GM21825 (cell line): ENCODE data around the gene OR4X2.
"Not testable (repeated sequence)": the region's sequence is repeated elsewhere in the genome, so short reads cannot be mapped to it uniquely, and the experiment has no call there.

Source experiments
- ATAC-seq: cut with Tn5 transposase; IDR thresholded peaks from one replicate; pipeline ENCODE4 v1.9.1; 2021; ENCODE audit warnings: mild to moderate bottlenecking, moderate library complexity; ENCODE audit not compliant: unreplicated experiment

Gene OR4X2

DNA sequence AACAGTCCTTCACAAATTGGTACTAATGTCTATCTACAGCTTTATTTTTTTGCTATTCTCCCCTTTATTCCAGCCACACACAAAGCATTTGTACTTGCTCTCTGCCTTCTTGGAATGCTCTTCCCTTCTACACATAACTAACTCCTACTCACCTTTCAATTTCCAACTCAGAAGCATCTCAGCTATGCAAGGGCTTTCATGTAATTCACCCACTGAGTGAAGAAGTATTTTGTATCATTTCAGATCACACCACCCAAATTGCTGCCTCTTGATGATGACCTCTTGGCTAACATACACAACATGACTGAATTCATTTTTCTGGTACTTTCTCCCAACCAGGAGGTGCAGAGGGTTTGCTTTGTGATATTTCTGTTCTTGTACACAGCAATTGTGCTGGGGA lies at the start of gene OR4X2:
TSS of gene OR4X2 (plus strand) at position 301 of the 400 bp plus-strand sequence. CDS start at position 301, 0 bp downstream.
- no peak for ATAC-seq

DNA sequence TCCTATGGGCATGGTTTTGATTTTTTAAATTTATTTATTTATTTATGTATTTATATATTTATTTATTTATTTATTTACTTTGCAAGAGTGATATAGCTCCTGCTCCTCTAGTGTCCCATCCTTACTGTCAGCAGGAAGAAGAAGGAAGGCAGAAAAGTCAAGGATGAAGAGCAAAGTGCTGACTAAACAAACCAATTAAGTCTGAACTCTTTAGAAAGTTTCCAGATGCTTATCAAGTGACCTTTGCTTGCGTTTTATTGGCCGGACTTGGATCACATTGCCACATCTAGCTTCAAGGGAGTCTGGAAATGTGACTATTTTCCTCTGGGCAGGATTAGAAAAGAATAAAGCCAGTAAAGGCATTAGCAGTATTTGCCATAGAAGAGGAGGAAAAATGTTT lies 37.0 kb upstream of the OR4X2 start:
- ATAC-seq: no peak

DNA sequence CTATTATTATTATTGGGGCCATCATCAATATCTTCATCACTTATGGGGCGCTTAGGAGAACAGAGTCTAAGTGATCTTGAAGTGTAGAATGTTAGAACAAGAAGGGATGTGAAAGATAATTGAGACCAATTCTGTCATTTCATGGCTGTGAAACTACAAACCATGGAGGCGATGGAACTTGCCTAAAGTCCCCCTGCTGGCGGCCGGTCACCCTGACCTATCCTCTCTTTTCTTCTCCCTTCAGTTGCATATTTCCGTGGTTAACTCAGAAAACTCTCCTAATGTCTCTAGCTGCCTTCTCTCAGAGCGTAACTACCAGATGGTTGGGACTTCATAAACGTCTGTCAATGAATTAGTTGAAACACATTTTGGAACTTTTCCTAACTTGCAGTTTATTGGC lies 34.9 kb upstream of the OR4X2 start:
- no peak for ATAC-seq

- no peak for ATAC-seq
These were observed 28.4 kb upstream of the OR4X2 start, which contains the start of gene OR4B1 for GRCh38 chr11:48216510-48216909. Gene OR4B1, plus strand, starts transcription at chr11:48216810. Its CDS starts 0 bp downstream, at chr11:48216810.

DNA sequence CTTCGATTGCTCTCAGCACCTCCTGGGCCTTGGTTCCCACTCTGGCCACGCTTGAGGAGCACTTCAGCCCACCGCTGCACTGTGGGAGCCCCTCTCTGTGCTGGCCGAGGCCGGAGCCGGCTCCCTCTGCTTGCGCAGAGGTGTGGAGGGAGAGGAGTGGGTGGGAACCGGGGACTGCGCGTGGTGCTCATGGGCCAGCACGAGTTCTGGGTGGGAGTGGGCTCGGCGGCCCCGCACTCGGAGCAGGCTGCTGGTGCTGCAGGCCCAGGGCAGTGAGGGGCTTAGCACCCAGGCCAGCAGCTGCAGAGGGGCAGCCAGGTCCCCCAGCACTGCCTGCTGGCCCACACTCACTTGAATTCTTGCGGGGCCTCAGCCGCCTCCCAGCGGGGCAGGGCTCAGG lies 16.1 kb upstream of the OR4X2 start:
- no peak for ATAC-seq

- ATAC-seq: not testable (repeated sequence)
These were observed 14.8 kb upstream of the OR4X2 start for GRCh38 chr11:48230057-48230456.

- no peak for ATAC-seq
These were observed 7.2 kb upstream of the OR4X2 start for GRCh38 chr11:48237727-48238126.

- ATAC-seq: no peak
These were observed 2.4 kb upstream of the OR4X2 start for GRCh38 chr11:48242501-48242900.

DNA sequence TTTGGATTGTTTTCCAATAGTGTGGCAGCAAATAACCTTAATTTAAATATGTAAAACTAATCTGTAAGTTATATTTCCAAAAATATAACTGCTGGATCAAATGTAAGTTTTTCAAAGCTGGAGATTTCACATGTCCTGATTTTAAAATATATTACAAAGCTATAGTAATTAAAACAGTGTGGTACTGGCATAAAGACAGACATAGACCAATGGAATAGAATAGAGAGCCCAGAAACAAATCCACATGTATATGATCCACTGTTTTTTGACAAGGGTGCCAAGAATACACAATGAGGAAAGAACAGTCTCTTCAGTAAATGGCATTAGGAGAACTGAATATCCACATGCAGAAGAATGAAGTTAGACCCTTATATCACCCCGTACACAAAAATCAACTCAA lies 4.0 kb downstream of the OR4X2 start:
- ATAC-seq: no peak

GRCh38 chr11:48261600-48261999 lies 16.7 kb downstream of the OR4X2 start:
- ATAC-seq: no peak

GRCh38 chr11:48263423-48263911 lies 18.6 kb downstream of the OR4X2 start, which contains the start of gene OR4X1:
Gene OR4X1, plus strand, starts transcription at chr11:48263861. Its CDS starts 0 bp downstream, at chr11:48263861.
- no peak for ATAC-seq

DNA sequence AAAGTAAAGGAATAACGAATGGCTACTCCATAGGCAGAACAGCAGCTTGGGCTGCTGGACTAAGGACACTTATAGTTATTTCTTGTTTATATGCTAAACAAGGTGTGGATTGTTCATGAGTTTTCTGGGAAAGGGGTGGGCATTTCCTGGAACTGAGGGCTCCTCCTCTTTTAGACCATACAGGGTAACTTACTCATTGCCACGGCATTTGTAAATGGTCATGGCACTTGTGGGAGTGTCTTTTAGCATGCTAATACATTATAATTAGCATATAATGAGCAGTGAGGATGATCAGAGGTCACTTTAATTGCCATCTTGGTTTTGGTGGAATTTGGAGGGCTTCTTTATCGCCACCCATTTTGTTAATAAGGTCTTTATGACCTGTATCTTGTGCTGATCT lies 25.7 kb downstream of the OR4X2 start:
- ATAC-seq: no peak

- no peak for ATAC-seq
These were observed 27.7 kb downstream of the OR4X2 start for GRCh38 chr11:48272606-48273005.
